Cardiac muscle cell (in vitro differentiated cells and primary cell): Measurements from ENCODE around the gene TMEM171. TPM values are rescaled to one million over a fixed set of nuclear protein-coding genes. Genes with fewer than 3 reads are reported as not detected.
A peak's percentile ranks its signal among the peaks of the same experiment; 100 is the strongest.

ENCODE experiments used
- DNase-seq, 2 donors: peaks; one replicate each; pipeline versions ENCODE4 v3.0.0 to v3.0.0-alpha.2; 2010 to 2017; ENCODE audit warnings: low read depth in 1 of 2, low spot score in 1 of 2
- H3K27ac ChIP-seq: fragments of 200-600 bp; sonication (generic); 2 replicates; pipeline ENCODE4 v1.5.1; 2016
- H3K27me3 ChIP-seq: fragments of 200-600 bp; sonication (generic); 2 replicates; pipeline ENCODE4 v1.6.0; 2016; ENCODE audit warnings: control low read depth
- H3K36me3 ChIP-seq: fragments of 200-600 bp; sonication (generic); 2 replicates; pipeline ENCODE4 v1.5.1; 2016; ENCODE audit warnings: control low read depth
- H3K4me1 ChIP-seq: fragments of 200-600 bp; sonication (generic); 2 replicates; pipeline ENCODE4 v1.8.1; 2017; ENCODE audit warnings: low read depth, mild to moderate bottlenecking, mixed run types
- H3K4me3 ChIP-seq: fragments of 200-600 bp; sonication (generic); 2 replicates; pipeline ENCODE4 v1.5.1; 2016; ENCODE audit warnings: mild to moderate bottlenecking
- H3K9me3 ChIP-seq: fragments of 200-600 bp; sonication (generic); 2 replicates; pipeline ENCODE4 v1.5.1; 2017; ENCODE audit warnings: low read depth, mild to moderate bottlenecking, control low read depth
- polyA plus RNA-seq: library from polyadenylated mRNA; unstranded; fragments of >200 nt; fragmentation: Nextera tagmentation; extraction: Ambion mirVana; gene quantifications from 2 replicates; pipeline ENCODE4 v1.2.1, GENCODE V29; 2016
- total RNA-seq: library from RNA; depleted of rRNA; stranded (reverse); fragments of >200 nt; gene quantifications from 2 replicates; pipeline ENCODE4 v1.2.3, GENCODE V29; 2016
- TF ChIP-seq, protein P1 (sequence below): IDR thresholded peaks from 2 replicates; pipeline ENCODE4 v1.5.1; 2012; ENCODE audit warnings: low read depth, mild to moderate bottlenecking, low read length

The TMEM171 gene
- total and polyA plus RNA-seq, 2 experiments from 2014 or later = not detected

DNA sequence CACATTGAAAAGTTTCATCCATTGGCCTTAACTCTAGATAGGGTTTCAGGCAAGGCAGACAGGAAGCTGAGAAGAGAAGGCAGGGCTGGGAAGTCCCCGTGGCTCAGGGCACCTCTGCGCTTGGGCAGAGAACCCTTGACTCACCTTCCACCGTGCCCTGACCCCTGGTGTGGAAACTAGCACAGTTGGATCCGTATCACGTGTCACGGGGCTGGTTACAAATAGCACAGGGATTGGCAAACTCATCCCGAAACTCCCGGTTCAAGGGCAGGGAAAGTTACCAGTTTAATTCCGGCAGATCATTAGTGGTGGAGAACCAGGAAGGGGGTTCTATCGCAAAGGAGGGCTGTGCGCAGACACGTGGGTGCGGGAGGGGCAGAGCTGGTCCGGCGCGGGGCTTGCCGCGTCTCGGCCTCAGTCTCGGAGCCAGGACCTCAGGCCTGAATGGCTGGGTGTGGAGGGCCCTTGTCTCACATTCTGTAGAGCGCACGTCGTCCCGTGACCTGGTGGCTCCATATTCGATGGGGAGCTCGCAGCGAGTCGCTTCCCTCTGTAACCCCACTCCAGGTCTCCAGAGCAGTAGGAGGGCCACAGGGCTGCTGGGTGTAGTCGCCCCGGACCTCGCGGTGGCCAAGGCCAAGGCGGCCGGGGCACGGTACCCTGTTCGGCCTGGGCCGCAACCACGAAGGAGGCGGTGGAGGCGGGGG is 771 bp upstream of the TMEM171 start:
- no peaks in the 10 kb centered on the region for H3K4me1 ChIP-seq
- no peaks in the 10 kb centered on the region for H3K9me3 ChIP-seq
- no peak overlapping the region for H3K4me3 ChIP-seq
- H3K36me3 ChIP-seq = no peaks in the 10 kb centered on the region
- peak in 1 of 2 donors; percentile 25 for DNase-seq
- TF ChIP-seq, protein P1, sequence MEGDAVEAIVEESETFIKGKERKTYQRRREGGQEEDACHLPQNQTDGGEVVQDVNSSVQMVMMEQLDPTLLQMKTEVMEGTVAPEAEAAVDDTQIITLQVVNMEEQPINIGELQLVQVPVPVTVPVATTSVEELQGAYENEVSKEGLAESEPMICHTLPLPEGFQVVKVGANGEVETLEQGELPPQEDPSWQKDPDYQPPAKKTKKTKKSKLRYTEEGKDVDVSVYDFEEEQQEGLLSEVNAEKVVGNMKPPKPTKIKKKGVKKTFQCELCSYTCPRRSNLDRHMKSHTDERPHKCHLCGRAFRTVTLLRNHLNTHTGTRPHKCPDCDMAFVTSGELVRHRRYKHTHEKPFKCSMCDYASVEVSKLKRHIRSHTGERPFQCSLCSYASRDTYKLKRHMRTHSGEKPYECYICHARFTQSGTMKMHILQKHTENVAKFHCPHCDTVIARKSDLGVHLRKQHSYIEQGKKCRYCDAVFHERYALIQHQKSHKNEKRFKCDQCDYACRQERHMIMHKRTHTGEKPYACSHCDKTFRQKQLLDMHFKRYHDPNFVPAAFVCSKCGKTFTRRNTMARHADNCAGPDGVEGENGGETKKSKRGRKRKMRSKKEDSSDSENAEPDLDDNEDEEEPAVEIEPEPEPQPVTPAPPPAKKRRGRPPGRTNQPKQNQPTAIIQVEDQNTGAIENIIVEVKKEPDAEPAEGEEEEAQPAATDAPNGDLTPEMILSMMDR = no peak
- peaks cover 57% of the 10 kb centered on the region for H3K27me3 ChIP-seq
- H3K27ac ChIP-seq = no peak overlapping the region

DNA sequence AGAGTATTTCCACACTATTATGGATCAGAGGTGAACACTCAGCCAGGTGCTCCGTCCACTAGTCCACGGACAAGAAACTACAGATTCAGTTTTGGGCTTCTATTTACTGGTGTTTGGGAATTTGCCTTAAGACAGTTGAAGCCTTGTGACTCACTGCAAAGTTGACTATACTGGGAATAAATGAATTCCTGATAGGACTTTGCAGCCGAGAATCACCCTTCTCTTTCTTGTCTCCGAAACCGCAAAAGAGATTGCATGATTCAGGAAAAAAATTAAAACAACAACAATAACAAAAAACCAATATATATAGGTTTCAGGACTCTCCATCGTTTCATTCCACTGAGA is 716 bp downstream of the TMEM171 start:
- no peaks in the 10 kb centered on the region for H3K9me3 ChIP-seq
- no peak overlapping the region for H3K27ac ChIP-seq
- H3K4me3 ChIP-seq = peak overlapping the region; percentile 49
- no peaks in the 10 kb centered on the region for H3K4me1 ChIP-seq
- peak in 1 of 2 donors; percentile 24 for DNase-seq
- TF ChIP-seq, protein P1 = no peak
- H3K27me3 ChIP-seq = peaks cover 57% of the 10 kb centered on the region
- H3K36me3 ChIP-seq = no peaks in the 10 kb centered on the region

- no peak overlapping the region for H3K27ac ChIP-seq
- TF ChIP-seq, protein P1 = no peak
- H3K27me3 ChIP-seq = peaks cover 56% of the 10 kb centered on the region
- H3K9me3 ChIP-seq = no peaks in the 10 kb centered on the region
- no peaks in the 10 kb centered on the region for H3K36me3 ChIP-seq
- H3K4me3 ChIP-seq = no peak overlapping the region
- no peaks in the 10 kb centered on the region for H3K4me1 ChIP-seq
- DNase-seq = peak in 1 of 2 donors; percentile 83
These were observed 2.8 kb downstream of the TMEM171 start for GRCh38 chr5:73122875-73123810.

DNA sequence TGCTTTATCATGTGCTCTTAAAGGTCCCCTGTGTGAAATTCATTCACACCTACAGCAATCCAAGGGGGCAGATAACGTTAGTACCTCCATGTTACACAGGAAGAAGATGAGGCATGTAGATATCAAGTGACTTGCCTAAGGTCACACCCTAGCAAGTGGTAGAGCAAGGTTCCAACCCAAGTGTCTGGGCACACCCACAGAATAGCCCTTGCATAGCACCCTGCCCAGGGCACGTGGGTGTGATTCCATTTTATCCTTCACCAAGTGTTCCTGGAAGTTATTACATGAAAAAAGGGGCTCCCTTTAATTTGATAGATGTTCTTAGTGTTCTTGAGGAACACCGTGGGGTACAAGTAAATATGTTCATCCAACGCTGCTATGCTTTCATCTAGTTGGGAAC is 4.9 kb downstream of the TMEM171 start:
- H3K36me3 ChIP-seq = no peaks in the 10 kb centered on the region
- H3K27me3 ChIP-seq = peaks cover 35% of the 10 kb centered on the region
- no peaks in the 10 kb centered on the region for H3K4me1 ChIP-seq
- TF ChIP-seq, protein P1 = no peak
- H3K4me3 ChIP-seq = no peak overlapping the region
- no peaks in the 10 kb centered on the region for H3K9me3 ChIP-seq
- no peak for DNase-seq
- H3K27ac ChIP-seq = no peak overlapping the region

- Histone ChIP-seq H3K27me3 (peaks cover 24% of the 10 kb centered on the region), H3K36me3 (no peaks in the 10 kb centered on the region), H3K27ac (no peak overlapping the region), H3K4me3 (no peak overlapping the region), H3K9me3 (no peaks in the 10 kb centered on the region), H3K4me1 (no peaks in the 10 kb centered on the region)
- DNase-seq = peak in 1 of 2 donors; percentile 40
- TF ChIP-seq, protein P1 = no peak
These were observed 6.0 kb downstream of the TMEM171 start for GRCh38 chr5:73126381-73126780.
